Loucy (cell line): ENCODE data around the gene TARBP1.
"Not testable (repeated sequence)": the region's sequence is repeated elsewhere in the genome, so short reads cannot be mapped to it uniquely, and the experiment has no call there.

Experiments
- H2AFZ ChIP-seq: fragments of 200-600 bp; sonication (generic); 2 replicates; pipeline ENCODE4 v1.6.0; 2016; ENCODE audit warnings: antibody characterized with exemption, mild to moderate bottlenecking, low read length, moderate library complexity
- H3F3A ChIP-seq: fragments of 200-600 bp; 2 replicates; pipeline ENCODE4 v1.6.0; 2016; ENCODE audit warnings: antibody characterized with exemption, low read depth, mild to moderate bottlenecking
- H3K27me3 ChIP-seq: fragments of 200-600 bp; sonication (generic); 2 replicates; pipeline ENCODE4 v1.6.1; 2014; ENCODE audit warnings: low read length, mild to moderate bottlenecking; ENCODE audit not compliant: insufficient read depth, poor library complexity, severe bottlenecking
- H3K36me3 ChIP-seq: fragments of 200-600 bp; sonication (generic); 2 replicates; pipeline ENCODE4 v1.6.1; 2016; ENCODE audit warnings: low read length; ENCODE audit not compliant: insufficient read depth
- H3K4me1 ChIP-seq: fragments of 200-600 bp; sonication (generic); 2 replicates; pipeline ENCODE4 v1.5.1; 2014; ENCODE audit warnings: low read length, mild to moderate bottlenecking; ENCODE audit not compliant: insufficient read depth, poor library complexity, severe bottlenecking
- H3K4me2 ChIP-seq: fragments of 200-600 bp; sonication (generic); 2 replicates; pipeline ENCODE4 v1.6.0; 2014; ENCODE audit warnings: antibody characterized with exemption, low read length, low read depth, mild to moderate bottlenecking; ENCODE audit not compliant: poor library complexity, severe bottlenecking
- H3K4me3 ChIP-seq: fragments of 200-600 bp; sonication (generic); 2 replicates; pipeline ENCODE4 v1.5.1; 2014; ENCODE audit warnings: low read length, mild to moderate bottlenecking, mixed read lengths; ENCODE audit not compliant: poor library complexity, severe bottlenecking
- H3K79me2 ChIP-seq: fragments of 200-600 bp; sonication (generic); 2 replicates; pipeline ENCODE4 v1.6.1; 2014; ENCODE audit warnings: low read length; ENCODE audit not compliant: insufficient read depth
- H3K9ac ChIP-seq: fragments of 200-600 bp; sonication (generic); 2 replicates; pipeline ENCODE4 v1.6.0; 2014; ENCODE audit warnings: mild to moderate bottlenecking, low read depth, low read length, moderate library complexity; ENCODE audit not compliant: poor library complexity, severe bottlenecking
- H3K9me2 ChIP-seq: fragments of 200-600 bp; sonication (generic); replicated peaks from 2 replicates; pipeline ENCODE4 v1.6.1; 2016; ENCODE audit warnings: low read depth, low read length, mixed read lengths
- H3K9me3 ChIP-seq: fragments of 200-600 bp; sonication (generic); 2 replicates; pipeline ENCODE4 v1.6.1; 2014; ENCODE audit warnings: mild to moderate bottlenecking, antibody characterized with exemption, low read length, low read depth; ENCODE audit not compliant: insufficient read depth
- H4K20me1 ChIP-seq: fragments of 200-600 bp; sonication (generic); 2 replicates; pipeline ENCODE4 v1.6.0; 2014; ENCODE audit warnings: antibody characterized with exemption, low read length, mild to moderate bottlenecking; ENCODE audit not compliant: insufficient read depth, poor library complexity, severe bottlenecking
- EZH2phosphoT487 ChIP-seq: fragments of 200-600 bp; IDR thresholded peaks from 2 replicates; pipeline ENCODE4 v1.6.1; 2018; ENCODE audit warnings: antibody characterized with exemption, mild to moderate bottlenecking, moderate library complexity, borderline replicate concordance
- TF ChIP-seq, protein P1 (sequence below): fragments of 200-600 bp; sonication (generic); conservative IDR thresholded peaks from 2 replicates; pipeline ENCODE4 v1.5.1; 2014; ENCODE audit warnings: mild to moderate bottlenecking, antibody characterized with exemption, low read length

TARBP1 gene

DNA sequence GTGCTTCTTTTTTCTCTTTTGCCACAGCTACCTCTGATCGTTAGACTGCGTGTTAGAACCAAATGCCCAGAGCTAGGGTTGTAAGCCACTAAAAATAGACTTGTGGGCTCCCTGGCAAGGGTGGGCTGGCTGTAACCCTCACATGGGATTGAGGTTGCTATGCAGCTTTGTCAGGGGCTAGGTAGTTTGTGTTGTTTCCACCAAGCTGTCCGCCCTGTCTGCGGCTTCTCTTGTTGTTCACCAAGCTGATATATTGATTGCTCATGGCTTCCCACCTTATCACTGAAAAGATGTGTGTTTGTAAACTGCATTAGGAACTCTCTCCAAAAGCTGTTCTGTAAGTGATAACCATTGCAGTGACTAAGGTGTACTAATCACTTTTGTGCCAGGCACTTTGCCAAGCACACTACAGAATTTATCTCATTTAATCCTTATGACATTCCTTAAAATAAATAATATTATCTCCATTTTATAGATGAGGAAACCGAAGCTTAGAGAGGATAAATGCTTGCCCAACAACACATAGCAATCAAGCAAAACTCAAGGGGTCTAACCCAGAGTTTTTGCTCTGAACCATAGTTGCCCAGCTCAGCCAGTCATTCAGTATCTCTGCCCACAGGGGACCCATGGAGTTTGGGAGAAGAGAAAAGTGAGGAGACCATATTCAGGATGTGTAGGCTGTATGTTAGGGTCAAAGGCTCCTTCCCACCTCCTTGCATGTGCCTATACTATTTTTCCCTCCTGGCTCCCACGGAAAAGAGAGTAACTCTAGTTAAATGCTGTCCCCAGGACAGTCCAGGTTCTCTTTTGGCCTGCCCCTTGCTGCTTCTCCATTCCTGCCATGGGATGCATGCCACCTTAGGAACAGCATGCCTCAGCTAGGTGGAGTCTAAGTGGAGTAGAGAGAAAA is 42.2 kb upstream of the TARBP1 start:
- Histone ChIP-seq H2AFZ (peak overlapping the region; percentile 6; the same call in 1 of the 2 replicates), H3K9me3 (no peaks in the 10 kb centered on the region), H3K36me3 (no peaks in the 10 kb centered on the region), H3F3A (peaks cover 5% of the 10 kb centered on the region; the same call in 1 of the 2 replicates), H4K20me1 (no peaks in the 10 kb centered on the region), H3K4me3 (no peak overlapping the region), H3K27me3 (no peaks in the 10 kb centered on the region), H3K4me2 (peak overlapping the region; percentile 0), H3K9ac (peak overlapping the region; percentile 64), H3K4me1 (peaks cover 60% of the 10 kb centered on the region), H3K79me2 (no peaks in the 10 kb centered on the region), H3K9me2 (no peaks in the 10 kb centered on the region)
- TF ChIP-seq EZH2phosphoT487: no peak
- TF ChIP-seq, protein P1, sequence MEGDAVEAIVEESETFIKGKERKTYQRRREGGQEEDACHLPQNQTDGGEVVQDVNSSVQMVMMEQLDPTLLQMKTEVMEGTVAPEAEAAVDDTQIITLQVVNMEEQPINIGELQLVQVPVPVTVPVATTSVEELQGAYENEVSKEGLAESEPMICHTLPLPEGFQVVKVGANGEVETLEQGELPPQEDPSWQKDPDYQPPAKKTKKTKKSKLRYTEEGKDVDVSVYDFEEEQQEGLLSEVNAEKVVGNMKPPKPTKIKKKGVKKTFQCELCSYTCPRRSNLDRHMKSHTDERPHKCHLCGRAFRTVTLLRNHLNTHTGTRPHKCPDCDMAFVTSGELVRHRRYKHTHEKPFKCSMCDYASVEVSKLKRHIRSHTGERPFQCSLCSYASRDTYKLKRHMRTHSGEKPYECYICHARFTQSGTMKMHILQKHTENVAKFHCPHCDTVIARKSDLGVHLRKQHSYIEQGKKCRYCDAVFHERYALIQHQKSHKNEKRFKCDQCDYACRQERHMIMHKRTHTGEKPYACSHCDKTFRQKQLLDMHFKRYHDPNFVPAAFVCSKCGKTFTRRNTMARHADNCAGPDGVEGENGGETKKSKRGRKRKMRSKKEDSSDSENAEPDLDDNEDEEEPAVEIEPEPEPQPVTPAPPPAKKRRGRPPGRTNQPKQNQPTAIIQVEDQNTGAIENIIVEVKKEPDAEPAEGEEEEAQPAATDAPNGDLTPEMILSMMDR: no peak

DNA sequence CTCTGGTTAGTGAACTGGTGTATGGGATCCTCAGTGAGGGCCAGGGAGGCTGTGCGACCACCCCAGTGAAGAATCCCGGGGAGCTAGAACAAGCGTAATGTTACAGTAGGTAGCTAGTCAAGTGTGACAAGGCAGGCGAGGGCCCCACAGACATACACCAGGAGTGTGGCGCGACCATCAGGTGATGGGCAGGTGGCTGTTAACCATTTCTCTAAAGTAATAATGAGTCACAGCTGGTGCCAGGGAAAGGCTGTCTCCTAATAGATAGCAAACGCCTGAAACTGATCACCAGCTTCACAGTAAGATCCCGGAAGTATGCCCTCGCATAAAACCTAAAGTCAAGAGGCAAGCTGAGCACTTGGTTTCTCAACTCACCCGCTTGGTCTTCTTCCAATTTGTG is 40.5 kb upstream of the TARBP1 start:
- H3K4me3 ChIP-seq: no peak overlapping the region
- no peak overlapping the region for H3K4me2 ChIP-seq
- no peaks in the 10 kb centered on the region for H3K9me3 ChIP-seq
- no peak overlapping the region for H2AFZ ChIP-seq
- no peaks in the 10 kb centered on the region for H3K9me2 ChIP-seq
- H3K9ac ChIP-seq: no peak overlapping the region
- H3K27me3 ChIP-seq: no peaks in the 10 kb centered on the region
- H3K79me2 ChIP-seq: no peaks in the 10 kb centered on the region
- peaks cover 5% of the 10 kb centered on the region; the same call in 1 of the 2 replicates for H3F3A ChIP-seq
- H3K4me1 ChIP-seq: peaks cover 48% of the 10 kb centered on the region
- no peaks in the 10 kb centered on the region for H4K20me1 ChIP-seq
- H3K36me3 ChIP-seq: no peaks in the 10 kb centered on the region
- TF ChIP-seq EZH2phosphoT487: no peak
- TF ChIP-seq, protein P1: no peak

DNA sequence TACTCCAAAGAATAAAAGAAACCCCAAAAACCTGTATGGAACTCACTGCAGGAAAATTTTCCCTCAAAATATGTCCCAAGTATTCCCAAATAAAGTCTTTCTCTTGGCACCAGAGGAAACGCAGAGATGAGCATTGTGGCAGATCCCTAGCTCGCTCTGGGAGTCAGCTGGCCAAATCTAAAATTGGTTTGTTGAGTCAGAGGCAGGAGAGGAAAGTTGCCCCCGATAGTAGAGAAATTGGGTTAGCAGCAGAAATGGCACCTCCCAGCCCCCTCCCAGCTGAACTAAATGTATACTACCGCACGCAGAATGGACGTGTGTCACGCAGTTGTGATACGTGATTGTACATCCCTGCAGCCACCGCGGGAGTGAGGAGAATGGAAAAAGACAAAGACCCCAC is 39.9 kb upstream of the TARBP1 start:
- TF ChIP-seq EZH2phosphoT487: no peak
- TF ChIP-seq, protein P1: no peak
- H3K4me3 ChIP-seq: no peak overlapping the region
- no peaks in the 10 kb centered on the region for H3K36me3 ChIP-seq
- peaks cover 5% of the 10 kb centered on the region; the same call in 1 of the 2 replicates for H3F3A ChIP-seq
- H3K27me3 ChIP-seq: no peaks in the 10 kb centered on the region
- no peaks in the 10 kb centered on the region for H3K79me2 ChIP-seq
- H3K4me2 ChIP-seq: no peak overlapping the region
- no peaks in the 10 kb centered on the region for H3K9me3 ChIP-seq
- H3K4me1 ChIP-seq: peaks cover 41% of the 10 kb centered on the region
- no peaks in the 10 kb centered on the region for H4K20me1 ChIP-seq
- H3K9ac ChIP-seq: no peak overlapping the region
- H2AFZ ChIP-seq: no peak overlapping the region
- no peaks in the 10 kb centered on the region for H3K9me2 ChIP-seq

DNA sequence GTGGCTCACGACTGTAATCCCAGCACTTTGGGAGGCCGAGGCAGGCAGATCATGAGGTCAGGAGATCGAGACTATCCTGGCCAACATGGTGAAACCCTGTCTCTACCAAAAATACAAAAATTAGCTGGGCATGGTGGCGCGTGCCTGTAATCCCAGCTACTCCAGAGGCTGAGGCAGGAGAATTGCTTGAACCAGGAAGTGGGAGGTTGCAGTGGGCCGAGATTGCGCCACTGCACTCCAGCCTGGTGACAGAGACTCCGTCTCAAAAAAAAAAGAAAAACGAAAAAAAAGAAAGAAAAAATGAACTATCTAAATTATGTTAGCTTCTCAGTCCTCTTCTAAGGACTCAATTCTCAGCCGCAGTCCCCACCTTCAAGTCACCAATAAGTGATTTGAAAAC is 39.1 kb upstream of the TARBP1 start:
- not testable (repeated sequence) for H3F3A ChIP-seq, H2AFZ ChIP-seq, H3K79me2 ChIP-seq, H4K20me1 ChIP-seq, H3K4me3 ChIP-seq, H3K9me3 ChIP-seq, H3K9ac ChIP-seq, H3K9me2 ChIP-seq, H3K36me3 ChIP-seq, H3K27me3 ChIP-seq, H3K4me2 ChIP-seq
- H3K4me1 ChIP-seq: peaks cover 37% of the 10 kb centered on the region
